DMS53 (cell line): ENCODE results near the gene TPSG1.
"Not testable (repeated sequence)": the region's sequence is repeated elsewhere in the genome, so short reads cannot be mapped to it uniquely, and the experiment has no call there.

Experiments
- DNase-seq: peaks from one replicate; lab custom pipeline; 2025; lab: John Stamatoyannopoulos, UW

Gene TPSG1

GRCh38 chr16:1194665-1195392, 30.2 kb downstream of the TPSG1 start:
- no peak for DNase-seq

DNA sequence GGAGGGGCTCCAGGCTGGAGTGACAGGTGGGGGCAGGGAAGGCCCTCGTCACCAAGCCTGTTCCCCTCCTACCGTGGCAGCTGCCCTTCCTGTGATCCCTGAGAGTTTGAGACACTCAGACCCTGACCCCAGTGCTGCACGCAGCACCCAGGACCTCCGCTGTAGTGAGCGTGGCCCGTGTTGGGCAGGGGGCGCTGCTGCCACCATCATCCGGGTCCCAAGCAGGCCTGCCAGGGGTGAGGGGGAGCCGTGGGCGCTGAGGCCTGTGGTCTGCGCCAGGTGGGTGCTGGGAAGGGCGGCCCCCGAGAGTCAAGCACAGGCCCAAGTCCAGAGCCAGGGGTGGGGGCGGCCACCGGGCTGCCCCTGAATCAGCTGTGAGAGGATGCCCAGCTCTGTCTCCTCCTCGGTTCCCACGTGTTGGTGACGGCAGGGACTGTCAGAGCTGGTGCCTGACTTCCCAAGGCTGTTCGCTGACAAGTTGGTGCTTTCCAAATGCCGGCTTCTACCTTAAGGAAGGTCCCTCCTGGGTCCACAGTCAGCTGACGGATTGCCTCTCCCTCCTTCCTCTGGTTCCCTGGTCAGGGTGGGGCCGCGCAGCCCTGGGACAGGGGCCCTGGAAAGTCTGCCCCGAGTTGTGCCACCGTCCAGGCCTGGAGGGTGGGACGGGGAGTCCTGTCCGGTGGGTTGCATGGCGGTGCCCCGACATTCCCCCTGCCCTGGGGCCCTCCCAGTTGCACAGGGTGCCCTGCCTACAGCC, 31.1 kb downstream of the TPSG1 start:
- DNase-seq: no peak

DNA sequence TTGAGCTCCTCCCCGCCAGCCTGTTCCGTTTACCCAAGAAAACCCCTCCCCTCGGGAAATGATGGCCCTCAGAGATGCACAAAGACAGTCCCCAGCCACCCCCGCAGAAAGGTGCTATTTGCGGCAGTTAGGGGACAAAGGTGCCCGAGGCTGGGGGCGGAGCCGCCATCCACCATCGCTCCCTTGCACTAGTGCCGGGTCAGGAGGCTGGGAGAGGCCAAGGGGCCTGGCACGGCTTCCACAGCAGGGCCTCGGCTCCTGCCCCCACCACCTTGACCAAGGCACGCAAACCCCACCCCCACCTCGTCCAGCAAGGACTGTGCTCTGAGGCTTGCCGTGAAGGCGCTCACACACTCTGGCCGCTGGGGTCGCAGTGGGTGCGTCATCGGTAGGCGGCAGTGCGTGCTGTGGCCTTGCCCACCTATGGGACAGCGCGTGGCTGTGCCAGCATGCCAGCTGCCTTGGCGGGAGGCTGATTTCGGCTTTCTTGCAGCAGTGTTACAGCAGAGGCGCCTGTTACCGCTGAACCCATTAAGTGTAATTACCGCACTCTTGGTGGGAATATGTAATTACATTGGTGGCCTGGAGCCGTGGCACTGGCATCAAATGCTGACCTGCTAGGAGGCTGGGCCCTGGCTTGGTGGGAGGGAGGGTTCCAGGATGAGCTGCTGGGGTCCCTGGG, 31.8 kb downstream of the TPSG1 start:
- DNase-seq: no peak

- DNase-seq: no peak
Observed at GRCh38 chr16:1192384-1193073, 32.5 kb downstream of the TPSG1 start.

- not testable (repeated sequence) for DNase-seq
Observed at GRCh38 chr16:1190789-1191188, 34.3 kb downstream of the TPSG1 start.

DNA sequence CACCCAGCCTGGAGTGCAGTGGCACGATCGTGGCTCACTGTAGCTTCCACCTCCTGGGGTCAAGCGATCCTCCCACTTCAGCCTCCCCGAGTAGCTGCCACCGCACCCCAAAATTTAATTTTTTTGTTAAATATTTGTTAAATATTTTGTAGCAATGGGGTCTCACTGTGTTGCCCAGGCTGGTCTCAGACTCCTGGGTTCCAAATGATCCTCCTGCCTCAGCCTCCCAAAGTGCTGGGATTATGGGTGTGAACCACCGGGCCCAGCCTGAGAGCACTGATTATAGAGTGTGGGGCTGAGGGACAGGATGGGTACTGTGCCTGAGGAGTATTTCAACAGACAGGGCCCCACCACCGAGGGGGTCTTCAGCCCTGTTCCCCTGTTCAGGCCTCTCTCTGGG, 35.6 kb downstream of the TPSG1 start:
- no peak for DNase-seq

- peak; percentile 42 for DNase-seq
Observed at GRCh38 chr16:1188432-1189189, 36.5 kb downstream of the TPSG1 start.

GRCh38 chr16:1185460-1186207, 39.4 kb downstream of the TPSG1 start:
- not testable (repeated sequence) for DNase-seq

- no peak for DNase-seq
Observed at GRCh38 chr16:1184980-1185379, 40.1 kb downstream of the TPSG1 start.

GRCh38 chr16:1184156-1184868, 40.8 kb downstream of the TPSG1 start:
- peak; percentile 28 for DNase-seq

GRCh38 chr16:1182950-1183907, 41.8 kb downstream of the TPSG1 start:
- peak; percentile 55 for DNase-seq

DNA sequence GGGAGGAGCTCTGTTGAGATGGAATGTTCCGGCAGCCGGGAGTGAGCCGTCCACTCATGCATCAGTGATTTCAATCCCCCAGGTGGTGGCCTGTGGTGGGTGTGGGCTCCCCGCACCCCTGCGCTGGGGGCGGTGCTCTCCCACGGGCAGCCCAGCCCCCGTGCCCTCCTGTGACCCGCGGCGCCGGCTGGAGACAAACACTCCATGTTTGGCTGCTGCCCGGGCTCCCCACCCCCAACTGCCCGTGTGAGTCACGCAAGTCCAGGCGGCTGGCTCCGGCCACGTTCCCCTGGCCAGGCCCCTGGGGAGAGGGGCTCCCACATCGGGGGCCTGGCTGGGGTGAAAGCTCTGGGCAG, 42.8 kb downstream of the TPSG1 start:
- peak; percentile 40 for DNase-seq

DNA sequence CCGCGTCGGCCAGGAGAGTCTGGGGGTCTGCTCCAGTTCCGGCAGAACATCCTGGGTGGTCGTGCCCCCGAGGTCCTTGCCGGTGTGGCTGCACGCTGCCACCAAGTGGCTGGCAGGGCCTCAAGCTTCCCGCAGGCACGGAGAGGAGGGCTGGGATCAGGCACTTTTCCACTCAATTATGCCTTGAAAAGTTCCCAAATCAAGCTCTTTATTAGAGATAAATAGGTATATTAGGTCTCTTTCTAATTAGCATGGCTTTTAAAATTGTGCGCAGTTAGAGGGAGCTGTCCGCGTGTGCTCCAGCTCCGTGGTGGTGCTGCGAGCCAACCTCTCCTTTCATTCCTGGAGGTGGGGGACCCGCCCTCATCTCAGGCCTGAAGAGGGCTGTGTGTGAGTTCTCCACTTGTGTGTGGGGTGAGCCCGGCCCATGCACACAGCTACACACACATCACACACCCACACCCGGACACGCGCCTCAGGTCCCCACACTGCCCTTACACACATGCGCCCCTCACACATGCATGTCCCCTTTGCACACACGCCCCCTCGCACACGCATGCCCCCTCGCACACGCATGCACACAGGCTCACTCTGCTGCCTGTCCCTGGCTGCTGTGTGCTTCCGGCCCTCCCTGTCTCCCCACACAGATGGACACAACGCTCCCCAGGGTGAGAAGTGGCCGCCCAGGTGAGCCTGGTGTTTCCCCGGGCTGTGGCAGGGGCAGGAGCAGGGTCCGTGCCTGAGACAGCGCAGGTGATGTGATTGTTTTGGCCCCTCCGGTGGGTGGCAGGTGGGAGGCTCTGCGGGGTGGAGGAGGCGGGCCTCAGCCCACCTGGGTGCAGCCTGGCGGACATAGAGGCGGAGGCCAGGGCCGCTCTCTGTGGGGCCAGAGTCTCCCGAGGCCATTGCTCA, 43.4 kb downstream of the TPSG1 start:
- no peak for DNase-seq

DNA sequence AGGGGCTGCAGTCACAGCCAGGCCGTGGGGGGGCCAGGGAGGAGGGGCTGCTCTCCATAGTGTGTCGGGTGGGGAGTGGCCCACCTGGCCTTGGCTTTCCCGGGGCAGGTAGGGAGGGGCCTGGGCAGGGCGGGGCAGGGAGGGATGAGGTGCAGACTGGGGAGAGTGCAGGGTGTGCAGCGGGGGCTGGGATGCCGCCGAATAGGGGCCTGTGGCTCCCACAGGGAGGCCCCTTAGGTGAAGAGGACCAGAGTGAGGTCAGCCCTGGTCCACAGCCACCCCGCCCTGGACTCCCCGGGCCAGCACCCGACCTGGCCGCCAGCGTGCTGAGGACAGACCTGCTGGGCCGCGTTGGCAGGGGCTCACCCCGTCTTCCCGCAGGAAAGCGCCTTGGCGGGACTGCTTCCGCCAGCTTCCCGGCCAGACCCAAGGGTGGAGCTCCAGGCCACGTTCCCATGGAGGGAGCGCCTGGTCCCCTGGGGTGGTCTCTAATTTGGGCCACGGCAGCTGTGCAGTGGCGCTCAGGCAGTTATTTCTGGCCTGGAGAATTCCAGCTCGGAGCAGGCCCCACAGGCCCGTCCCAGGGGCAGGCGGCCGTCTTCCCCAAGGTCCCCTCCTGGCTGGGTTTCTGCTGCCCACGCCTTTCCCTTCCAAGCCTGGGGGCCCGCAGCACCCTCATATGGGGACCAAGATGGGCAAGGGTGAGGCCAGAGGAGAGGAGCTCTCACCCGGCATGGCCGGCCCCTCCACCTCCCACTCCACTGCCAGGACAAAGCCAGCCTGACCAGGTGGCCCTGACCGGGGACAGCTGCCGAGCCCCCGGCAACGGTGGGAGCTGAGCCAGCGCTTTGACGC, 44.3 kb downstream of the TPSG1 start:
- no peak for DNase-seq

DNA sequence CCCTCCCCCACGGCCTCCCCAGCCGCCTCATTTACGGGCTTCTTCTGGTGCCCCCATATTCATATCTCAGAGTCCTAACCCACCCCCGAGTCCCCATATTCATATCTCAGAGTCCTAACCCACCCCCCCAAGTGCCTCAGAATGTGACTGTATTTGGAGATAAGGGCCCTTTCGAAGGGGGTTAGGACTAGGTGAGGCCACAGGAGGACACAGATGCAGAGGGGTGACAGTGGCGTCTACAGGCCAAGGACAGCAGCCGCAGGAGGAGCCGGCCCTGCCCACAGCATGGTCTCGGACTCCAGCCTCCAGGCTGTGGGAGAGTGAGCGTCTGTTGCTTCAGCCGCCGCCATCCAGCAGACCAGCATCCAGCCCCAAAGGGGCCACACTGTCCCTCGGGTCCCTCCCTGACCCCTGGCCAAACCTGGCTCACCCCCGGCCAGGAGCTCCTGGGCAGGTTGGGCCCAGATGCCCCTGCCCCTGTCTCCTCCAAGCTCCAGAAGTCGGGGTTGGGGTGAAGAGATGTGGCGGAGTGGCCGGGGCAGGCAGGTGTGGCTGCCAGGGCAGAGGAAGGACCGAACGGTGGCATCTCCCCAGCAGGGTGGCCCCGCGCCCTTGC, 46.7 kb downstream of the TPSG1 start:
- no peak for DNase-seq

GRCh38 chr16:1177750-1178149, 47.3 kb downstream of the TPSG1 start:
- no peak for DNase-seq

DNA sequence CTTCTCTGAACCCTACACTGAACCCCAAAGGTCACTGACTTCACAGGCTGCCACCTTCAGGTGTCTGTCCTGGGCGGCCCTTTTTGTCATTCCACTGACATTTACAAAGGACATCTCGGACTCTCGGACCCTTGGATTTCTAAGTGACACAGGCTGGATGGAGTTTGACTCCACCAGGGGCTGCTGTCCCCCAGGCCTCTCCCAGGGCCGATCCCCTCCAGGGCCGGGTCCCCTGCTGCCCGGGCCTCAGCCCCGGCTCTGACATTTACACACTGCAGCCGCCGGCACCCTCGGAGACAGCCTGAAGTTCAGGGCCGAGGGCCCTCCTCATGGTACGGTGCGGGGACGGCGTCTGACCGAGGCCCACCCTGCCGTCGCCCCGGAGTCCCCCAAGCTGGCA, 48.0 kb downstream of the TPSG1 start:
- DNase-seq: no peak
